Gastrocnemius medialis (tissue), 4 donors: ENCODE results near the gene BARX1.

Source experiments
- POLR2A ChIP-seq, 2 donors: fragments of 450-650 bp; IDR thresholded peaks; one replicate each; pipeline ENCODE4 v1.6.1; 2017; ENCODE audit warnings: antibody characterized with exemption in 2 of 2, mild to moderate bottlenecking in 2 of 2, moderate library complexity in 2 of 2
- TF ChIP-seq, protein P1 (sequence below), 5 experiments: fragments of 450-650 bp in 3 of 5; fragments of 200-600 bp in 2 of 5; sonication (generic) in 2 of 5; IDR thresholded peaks in 4 of 5; conservative IDR thresholded peaks in 1 of 5; 1 replicate in 4 of 5; 2 replicates in 1 of 5; pipeline ENCODE4 v1.5.1; 2016 to 2019; ENCODE audit warnings: antibody characterized with exemption in 5 of 5, mild to moderate bottlenecking in 3 of 5, moderate library complexity in 3 of 5

DNA sequence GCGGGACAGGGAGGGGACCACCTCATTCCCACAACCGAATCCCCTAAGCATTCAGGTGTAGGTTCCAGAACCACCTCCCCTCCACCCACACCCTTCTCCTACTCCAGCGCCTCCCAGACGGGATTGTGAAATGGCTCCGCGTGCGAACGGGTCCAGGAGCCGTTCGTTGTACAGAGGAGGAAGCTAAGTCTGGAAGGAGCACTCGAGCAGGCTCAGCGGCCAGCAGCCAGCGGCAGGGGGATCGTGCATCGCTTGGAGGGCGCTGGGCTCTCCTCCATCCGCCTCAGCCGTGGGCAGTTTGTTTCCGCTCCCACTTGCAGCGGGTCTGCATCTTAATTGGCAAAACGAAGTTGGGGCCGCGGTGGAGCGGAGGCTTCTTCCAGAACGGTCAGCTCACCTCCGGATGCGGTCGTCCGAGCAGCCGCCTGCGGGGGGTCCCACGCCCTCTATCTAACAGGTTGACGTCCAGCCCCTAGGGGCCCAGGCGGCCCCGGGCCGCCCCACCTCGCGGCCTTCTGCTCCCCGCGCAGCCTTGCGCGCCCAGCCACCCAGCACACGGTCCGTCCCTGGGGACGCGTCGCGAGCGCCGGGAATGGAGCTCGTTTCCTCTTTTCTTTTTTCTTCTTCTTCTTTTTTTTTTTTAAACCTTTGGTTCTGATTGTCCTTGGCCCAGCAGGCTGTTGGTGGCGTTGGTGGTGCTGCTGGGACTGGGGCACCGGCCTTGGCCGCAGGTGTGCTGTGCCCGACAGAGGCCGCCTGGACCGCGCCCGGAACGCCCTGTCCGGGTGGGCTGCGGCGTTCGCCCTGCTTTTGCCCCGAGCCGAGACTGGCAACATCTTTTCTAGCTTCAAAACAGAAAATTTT is 3.9 kb upstream of the BARX1 start:
- TF ChIP-seq, protein P1, sequence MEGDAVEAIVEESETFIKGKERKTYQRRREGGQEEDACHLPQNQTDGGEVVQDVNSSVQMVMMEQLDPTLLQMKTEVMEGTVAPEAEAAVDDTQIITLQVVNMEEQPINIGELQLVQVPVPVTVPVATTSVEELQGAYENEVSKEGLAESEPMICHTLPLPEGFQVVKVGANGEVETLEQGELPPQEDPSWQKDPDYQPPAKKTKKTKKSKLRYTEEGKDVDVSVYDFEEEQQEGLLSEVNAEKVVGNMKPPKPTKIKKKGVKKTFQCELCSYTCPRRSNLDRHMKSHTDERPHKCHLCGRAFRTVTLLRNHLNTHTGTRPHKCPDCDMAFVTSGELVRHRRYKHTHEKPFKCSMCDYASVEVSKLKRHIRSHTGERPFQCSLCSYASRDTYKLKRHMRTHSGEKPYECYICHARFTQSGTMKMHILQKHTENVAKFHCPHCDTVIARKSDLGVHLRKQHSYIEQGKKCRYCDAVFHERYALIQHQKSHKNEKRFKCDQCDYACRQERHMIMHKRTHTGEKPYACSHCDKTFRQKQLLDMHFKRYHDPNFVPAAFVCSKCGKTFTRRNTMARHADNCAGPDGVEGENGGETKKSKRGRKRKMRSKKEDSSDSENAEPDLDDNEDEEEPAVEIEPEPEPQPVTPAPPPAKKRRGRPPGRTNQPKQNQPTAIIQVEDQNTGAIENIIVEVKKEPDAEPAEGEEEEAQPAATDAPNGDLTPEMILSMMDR (IDR thresholded peaks at IDR 0.05 in 4 of 5, conservative IDR thresholded peaks at IDR 0.05 in 1 of 5), result no peak
- no peak for TF ChIP-seq POLR2A (IDR thresholded peaks at IDR 0.05)
